HepG2 (cell line): ENCODE results near the gene SIK2. TPM values are rescaled to one million over a fixed set of nuclear protein-coding genes. Genes with fewer than 3 reads are reported as not detected.

Source experiments
- BCL3 ChIP-seq: sonication (generic); formaldehyde crosslinking; IDR thresholded peaks from 2 replicates; pipeline ENCODE4 v1.5.1; 2020; ENCODE audit warnings: mild to moderate bottlenecking, missing genetic modification reagents, moderate library complexity
- CBX2 ChIP-seq, 2 experiments: fragments of 200-600 bp in 1 of 2; sonication (generic); formaldehyde crosslinking in 1 of 2; IDR thresholded peaks; 2 replicates each; pipeline versions ENCODE4 v1.7.0 to v1.8.1; 2018 to 2022; ENCODE audit warnings: low read depth in 2 of 2, low read length in 1 of 2, mild to moderate bottlenecking in 1 of 2, missing genetic modification reagents in 1 of 2
- ELF3 ChIP-seq: IDR thresholded peaks from 2 replicates; pipeline ENCODE4 v1.6.1; 2016; ENCODE audit warnings: missing genetic modification reagents, missing compliant biosample characterization
- HNRNPK ChIP-seq: fragments of 200-400 bp; formaldehyde crosslinking; IDR thresholded peaks from 2 replicates; pipeline ENCODE4 v1.6.1; 2018; ENCODE audit warnings: low read length, low read depth, moderate library complexity, mild to moderate bottlenecking; ENCODE audit not compliant: poor library complexity, severe bottlenecking
- IRF1 ChIP-seq: sonication (generic); formaldehyde crosslinking; IDR thresholded peaks from 2 replicates; pipeline ENCODE4 v1.4.0; 2020; ENCODE audit warnings: low read depth, mild to moderate bottlenecking, missing genetic modification reagents
- JARID2 ChIP-seq: sonication (generic); formaldehyde crosslinking; IDR thresholded peaks from 2 replicates; pipeline ENCODE4 v1.8.1; 2023; ENCODE audit warnings: missing genetic modification reagents, inconsistent platforms; ENCODE audit not compliant: insufficient replicate concordance
- NR2C2 ChIP-seq: sonication (generic); formaldehyde crosslinking; IDR thresholded peaks from 2 replicates; pipeline ENCODE4 v1.4.0; 2020; ENCODE audit warnings: missing genetic modification reagents, mild to moderate bottlenecking, moderate library complexity, borderline replicate concordance
- PREB ChIP-seq: sonication (generic); formaldehyde crosslinking; IDR thresholded peaks from 2 replicates; pipeline ENCODE4 v1.4.0; 2020; ENCODE audit warnings: missing genetic modification reagents
- RNF2 ChIP-seq: fragments of 450-650 bp; conservative IDR thresholded peaks from 2 replicates; pipeline ENCODE4 v1.6.1; 2016; ENCODE audit warnings: low read depth
- SNAPC2 ChIP-seq: sonication (generic); formaldehyde crosslinking; IDR thresholded peaks from 2 replicates; pipeline ENCODE4 v1.8.1; 2022; ENCODE audit warnings: mild to moderate bottlenecking, missing genetic modification reagents
- SNAPC4 ChIP-seq: sonication (generic); formaldehyde crosslinking; IDR thresholded peaks from 2 replicates; pipeline ENCODE4 v1.4.0; 2020; ENCODE audit warnings: mild to moderate bottlenecking, missing genetic modification reagents
- THAP7 ChIP-seq: sonication (generic); formaldehyde crosslinking; IDR thresholded peaks from 2 replicates; pipeline ENCODE4 v1.8.1; 2023; ENCODE audit warnings: mild to moderate bottlenecking, missing genetic modification reagents
- TIGD3 ChIP-seq: sonication (generic); formaldehyde crosslinking; IDR thresholded peaks from 2 replicates; pipeline ENCODE4 v1.5.1; 2020; ENCODE audit warnings: mild to moderate bottlenecking, missing genetic modification reagents, borderline replicate concordance
- ZFP62 ChIP-seq: sonication (generic); formaldehyde crosslinking; IDR thresholded peaks from 2 replicates; pipeline ENCODE4 v1.4.0; 2020; ENCODE audit warnings: missing genetic modification reagents
- ZNF12 ChIP-seq: sonication (generic); formaldehyde crosslinking; IDR thresholded peaks from 2 replicates; pipeline ENCODE4 v1.5.0; 2020; ENCODE audit warnings: missing genetic modification reagents
- ZNF34 ChIP-seq: sonication (generic); formaldehyde crosslinking; IDR thresholded peaks from 2 replicates; pipeline ENCODE4 v1.4.0; 2020; ENCODE audit warnings: mild to moderate bottlenecking, missing genetic modification reagents, borderline replicate concordance
- ZNF552 ChIP-seq: sonication (generic); formaldehyde crosslinking; IDR thresholded peaks from 2 replicates; pipeline ENCODE4 v1.9.0; 2022; ENCODE audit warnings: missing genetic modification reagents, mild to moderate bottlenecking, borderline replicate concordance
- ZNF563 ChIP-seq: sonication (generic); formaldehyde crosslinking; IDR thresholded peaks from 2 replicates; pipeline ENCODE4 v1.8.0; 2022; ENCODE audit warnings: mild to moderate bottlenecking, moderate library complexity, missing genetic modification reagents
- ZNF629 ChIP-seq: sonication (generic); formaldehyde crosslinking; conservative IDR thresholded peaks from 2 replicates; pipeline ENCODE4 v1.5.0; 2020; ENCODE audit warnings: missing genetic modification reagents
- ZNF678 ChIP-seq: sonication (generic); formaldehyde crosslinking; IDR thresholded peaks from 2 replicates; pipeline ENCODE4 v1.4.0; 2020; ENCODE audit warnings: mild to moderate bottlenecking, missing genetic modification reagents
- polyA plus RNA-seq, 8 experiments: library from polyadenylated mRNA; depleted of rRNA in 3 of 8; stranded (reverse) in 7 of 8; unstranded in 1 of 8; fragments of >200 nt; fragmentation: Illumina TruSeq in 4 of 8; extraction: Trizol in 4 of 8; gene quantifications; 2 replicates each; pipeline versions ENCODE4 v1.2.1 to v1.2.3, GENCODE V29; 2011 to 2016; ENCODE audit warnings: low read depth in 4 of 8, missing spikeins in 1 of 8, mixed read lengths in 1 of 8; ENCODE audit not compliant: insufficient read depth in 1 of 8
- total RNA-seq, 5 experiments: library from RNA; depleted of rRNA; stranded (reverse); fragments of >200 nt; fragmentation: Illumina TruSeq; extraction: Trizol; gene quantifications; 2 replicates each; pipeline ENCODE4 v1.2.3, GENCODE V29; 2016; ENCODE audit warnings: low read depth in 1 of 5

The SIK2 gene
- total and polyA plus RNA-seq, 2 of the 13 experiments (the other 11 are each of a cell fraction or from before 2014, with no cell fraction given), result 8.1 to 15.4 TPM

GRCh38 chr11:111633248-111633647 is 31.0 kb downstream of the SIK2 start (continued):
- peak; percentile 72 for TF ChIP-seq ELF3
- no peak for TF ChIP-seq CBX2 (IDR thresholded peaks at IDR 0.05; ENCODE audit: low read depth, low read length)
- TF ChIP-seq CBX2 (CRISPR knock-in tag; IDR thresholded peaks at IDR 0.05; ENCODE audit: low read depth), result no peak
- TF ChIP-seq NR2C2 (CRISPR knock-in tag), result no peak
- TF ChIP-seq ZNF629, result no peak
- TF ChIP-seq PREB (CRISPR knock-in tag), result no peak
- no peak for TF ChIP-seq ZNF12 (CRISPR knock-in tag)
- TF ChIP-seq IRF1, result no peak
- no peak for TF ChIP-seq THAP7 (CRISPR knock-in tag)
- TF ChIP-seq SNAPC4, result no peak
- no peak for TF ChIP-seq ZNF678 (CRISPR knock-in tag)
- no peak for TF ChIP-seq ZNF34 (CRISPR knock-in tag)
- TF ChIP-seq TIGD3 (CRISPR knock-in tag), result no peak
- no peak for TF ChIP-seq ZFP62 (CRISPR knock-in tag)
- no peak for TF ChIP-seq RNF2
- TF ChIP-seq BCL3, result no peak
- no peak for TF ChIP-seq SNAPC2 (CRISPR knock-in tag)
- TF ChIP-seq ZNF552 (CRISPR knock-in tag), result no peak
- TF ChIP-seq HNRNPK, result no peak
- no peak for TF ChIP-seq JARID2 (CRISPR knock-in tag)
- TF ChIP-seq ZNF563, result no peak
